ENCODE results near the gene KRT36. TPM values are rescaled to one million over a fixed set of nuclear protein-coding genes. Genes with fewer than 3 reads are reported as not detected.

KRT36 gene
- total RNA-seq, 4 donors from 2014 or later: 0.97 TPM; not detected in 3

DNA sequence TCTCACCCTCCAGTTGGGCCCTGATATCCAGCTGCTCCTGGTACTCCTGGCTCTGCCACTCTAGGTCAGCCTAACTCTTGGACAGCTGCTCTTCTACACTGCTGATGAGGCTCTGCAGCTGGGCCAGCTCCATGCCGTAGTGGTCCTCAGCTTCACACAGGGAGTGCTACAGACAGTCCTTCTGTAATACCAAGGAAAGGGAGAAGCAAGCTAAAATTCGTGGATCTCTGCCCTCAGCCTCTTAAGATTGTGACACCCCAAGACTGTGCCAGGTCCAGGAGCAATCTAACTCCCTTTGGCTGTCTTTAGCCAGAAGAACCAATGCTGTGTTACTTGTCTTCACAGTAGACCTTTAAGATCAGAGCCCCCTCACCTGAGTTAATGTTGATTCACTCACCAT is 41.2 kb downstream of the KRT36 start:
- intact Hi-C loops (cut with DNase I; ENCODE audit: low total_unique reads): no loop called here
- H3K4me3 ChIP-seq (ENCODE audit: low read depth, poor library complexity, severe bottlenecking): no peak overlapping the region
- WGBS, 2 donors: 78 to 100% methylated on average over 1 to 2 of the region's 2 CpGs
- TF ChIP-seq CTCF (IDR thresholded peaks at IDR 0.05) (no peak), POLR2A (IDR thresholded peaks at IDR 0.05) (no peak)
- no peak for DNase-seq (ENCODE audit: low spot score in 2 of 2)

- intact Hi-C loops (cut with DNase I; ENCODE audit: low total_unique reads): no loop called here
- DNase-seq (ENCODE audit: low spot score in 2 of 2): no peak
- TF ChIP-seq POLR2A (IDR thresholded peaks at IDR 0.05): no peak
- TF ChIP-seq CTCF (IDR thresholded peaks at IDR 0.05): no peak
- 42 to 49% methylated on average over 2 of the region's 2 CpGs for WGBS, 2 donors
- H3K4me3 ChIP-seq (ENCODE audit: low read depth, poor library complexity, severe bottlenecking): no peak overlapping the region
Observed at GRCh38 chr17:41446806-41447205, 42.9 kb downstream of the KRT36 start.

DNA sequence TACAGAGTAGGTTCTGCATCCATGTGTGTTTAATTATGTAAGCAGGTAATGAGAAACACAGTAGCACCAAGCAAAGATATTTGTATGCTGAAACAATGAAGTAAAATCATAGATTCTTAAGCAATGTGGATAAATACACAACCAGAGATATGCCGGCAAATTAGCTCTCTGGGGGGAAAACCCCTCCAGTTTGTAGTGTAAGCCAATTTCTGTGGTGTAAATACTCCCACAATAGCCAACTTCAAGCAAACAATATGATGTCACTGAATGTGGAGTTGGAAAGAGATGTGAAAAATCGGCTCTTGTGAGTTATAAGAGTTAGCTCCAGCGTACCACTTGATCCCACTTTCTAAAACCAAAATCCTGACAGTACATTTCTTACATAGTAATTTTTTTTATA is 45.1 kb downstream of the KRT36 start:
- TF ChIP-seq CTCF (IDR thresholded peaks at IDR 0.05) (no peak), POLR2A (IDR thresholded peaks at IDR 0.05) (no peak)
- H3K4me3 ChIP-seq (ENCODE audit: low read depth, poor library complexity, severe bottlenecking): no peak overlapping the region
- no peak for DNase-seq (ENCODE audit: low spot score in 2 of 2)
- intact Hi-C loops (cut with DNase I; ENCODE audit: low total_unique reads): no loop called here
- WGBS, 2 donors: 53 to 63% methylated on average over 3 of the region's 3 CpGs

- 19 to 20% methylated on average over 1 of the region's 1 CpG for WGBS, 2 donors
- no peak overlapping the region for H3K4me3 ChIP-seq (ENCODE audit: low read depth, poor library complexity, severe bottlenecking)
- intact Hi-C loops (cut with DNase I; ENCODE audit: low total_unique reads): no loop called here
- TF ChIP-seq CTCF (IDR thresholded peaks at IDR 0.05): no peak
- no peak for TF ChIP-seq POLR2A (IDR thresholded peaks at IDR 0.05)
- no peak for DNase-seq (ENCODE audit: low spot score in 2 of 2)
Observed at GRCh38 chr17:41444186-41444585, 45.5 kb downstream of the KRT36 start.

DNA sequence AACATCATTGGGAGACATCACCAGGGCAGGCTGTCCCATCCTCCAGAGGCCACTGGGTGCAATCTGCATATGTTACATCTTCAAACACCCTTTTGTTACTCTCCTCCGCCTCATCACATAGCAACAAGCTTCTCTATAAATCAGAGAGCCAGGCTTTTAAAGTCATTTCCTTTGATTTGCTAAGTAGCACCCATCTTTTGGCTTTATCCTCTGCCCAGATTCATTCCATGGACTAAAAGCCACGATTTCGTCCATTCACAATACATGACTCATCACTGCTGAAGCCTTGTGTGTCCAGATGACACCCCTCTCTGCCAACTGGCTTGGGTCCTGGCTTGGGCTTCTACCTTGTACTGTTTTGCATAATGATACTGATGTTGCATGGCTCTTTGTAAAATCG is 47.0 kb downstream of the KRT36 start:
- TF ChIP-seq CTCF (IDR thresholded peaks at IDR 0.05): no peak
- no peak for TF ChIP-seq POLR2A (IDR thresholded peaks at IDR 0.05)
- 83 to 86% methylated on average over 4 of the region's 4 CpGs for WGBS, 2 donors
- no peak for DNase-seq (ENCODE audit: low spot score in 2 of 2)
- intact Hi-C loops (cut with DNase I; ENCODE audit: low total_unique reads): no loop called here
- no peak overlapping the region for H3K4me3 ChIP-seq (ENCODE audit: low read depth, poor library complexity, severe bottlenecking)

DNA sequence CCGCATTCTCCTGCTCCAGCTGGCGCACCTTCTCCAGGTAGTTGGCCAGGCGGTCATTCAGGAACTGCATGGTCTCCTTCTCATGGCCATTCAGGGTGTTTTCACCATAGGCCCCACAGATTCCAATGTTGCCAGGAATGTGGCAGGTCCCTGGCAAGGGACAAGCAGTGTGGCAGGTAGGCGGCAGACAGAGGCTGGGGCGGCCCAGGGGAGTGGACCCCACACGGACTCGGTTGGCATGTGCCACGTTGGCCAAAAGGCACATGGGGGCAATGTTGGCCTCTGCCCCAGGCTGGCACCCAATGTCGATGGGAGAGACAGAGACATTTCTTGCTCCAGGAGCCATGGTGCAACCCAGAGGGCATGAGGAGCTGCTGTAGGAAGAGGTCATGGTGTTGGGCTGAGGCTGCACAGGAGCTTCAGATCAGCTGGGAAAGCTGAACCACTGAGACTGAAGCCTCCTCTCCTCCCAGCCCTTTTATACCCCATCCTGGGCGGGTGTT is 49.1 kb downstream of the KRT36 start, which contains the start of gene KRT38:
Gene KRT38 (minus strand): TSS at position 453 of the 503 bp plus-strand sequence. CDS start 62 bp downstream, at position 391.
- H3K4me3 ChIP-seq (ENCODE audit: low read depth, poor library complexity, severe bottlenecking): no peak within 1 kb of the TSS
- no peak for DNase-seq (ENCODE audit: low spot score in 2 of 2)
- WGBS, 2 donors: 94 to 97% methylated on average over 10 of the region's 10 CpGs
- intact Hi-C loops (cut with DNase I; ENCODE audit: low total_unique reads): no loop called here
- TF ChIP-seq CTCF (IDR thresholded peaks at IDR 0.05) (no peak), POLR2A (IDR thresholded peaks at IDR 0.05) (no peak)
